ENCODE results near the gene STARD10. TPM values are rescaled to one million over a fixed set of nuclear protein-coding genes. Genes with fewer than 3 reads are reported as not detected.

Gene STARD10
- total RNA-seq, 2 donors from 2014 or later = 122 to 209 TPM

GRCh38 chr11:72719144-72719543, 74.7 kb downstream of the STARD10 start:
- intact Hi-C loops (cut with DNase I) = no loop called here
- Histone ChIP-seq H3K4me3 (no peak overlapping the region), H3K9me3 (no peaks in the 10 kb centered on the region), H3K4me1 (peaks cover 70% of the 10 kb centered on the region), H3K27ac (peak overlapping the region in 3 of 4 donors; percentile 11 to 95 (median 54)), H3K27me3 (no peaks in the 10 kb centered on the region), H3K36me3 (replicated peaks in 1 of 2; ENCODE audit: insufficient read depth in 1 of 2, low read depth in 2 of 2) (no peaks in the 10 kb centered on the region)
- TF ChIP-seq POLR2A (IDR thresholded peaks at IDR 0.05) = no peak
- no peak for TF ChIP-seq CTCF (IDR thresholded peaks at IDR 0.05)
- ATAC-seq = no peak
- peak in 3 of 4 donors; percentile 52 to 61 (median 60) for DNase-seq
- 0 to 6% methylated on average over 1 to 2 of the region's 2 CpGs for WGBS, 2 donors

GRCh38 chr11:72718101-72718501, 75.7 kb downstream of the STARD10 start:
- Histone ChIP-seq H3K27ac (no peak overlapping the region), H3K4me3 (no peak overlapping the region), H3K9me3 (no peaks in the 10 kb centered on the region), H3K4me1 (peaks cover 69% of the 10 kb centered on the region), H3K36me3 (replicated peaks in 1 of 2; ENCODE audit: insufficient read depth in 1 of 2, low read depth in 2 of 2) (no peaks in the 10 kb centered on the region), H3K27me3 (no peaks in the 10 kb centered on the region)
- no peak for TF ChIP-seq CTCF (IDR thresholded peaks at IDR 0.05)
- no peak for TF ChIP-seq POLR2A (IDR thresholded peaks at IDR 0.05)
- intact Hi-C loops (cut with DNase I) = no loop called here
- ATAC-seq (no peak), DNase-seq (peak in 1 of 4 donors; percentile 32)
- WGBS, 2 donors = 77 to 84% methylated on average over 6 to 9 of the region's 9 CpGs

GRCh38 chr11:72716788-72717435, 76.9 kb downstream of the STARD10 start:
- H3K36me3 ChIP-seq (replicated peaks in 1 of 2; ENCODE audit: insufficient read depth in 1 of 2, low read depth in 2 of 2) = no peaks in the 10 kb centered on the region

GRCh38 chr11:72716290-72716689, 77.6 kb downstream of the STARD10 start:
- intact Hi-C loops (cut with DNase I) = no loop called here
- peaks cover 60% of the 10 kb centered on the region for H3K4me1 ChIP-seq
- TF ChIP-seq POLR2A (IDR thresholded peaks at IDR 0.05) (no peak), CTCF (IDR thresholded peaks at IDR 0.05) (no peak)
- H3K4me3 ChIP-seq = no peak overlapping the region
- ATAC-seq = no peak
- DNase-seq = peak in 1 of 4 donors; percentile 44
- no peaks in the 10 kb centered on the region for H3K27me3 ChIP-seq
- H3K36me3 ChIP-seq (replicated peaks in 1 of 2; ENCODE audit: insufficient read depth in 1 of 2, low read depth in 2 of 2) = peaks cover 0 to under 1% of the 10 kb centered on the region in 2 donors
- no peak overlapping the region for H3K27ac ChIP-seq
- 36 to 47% methylated on average over 5 to 7 of the region's 7 CpGs for WGBS, 2 donors
- no peaks in the 10 kb centered on the region for H3K9me3 ChIP-seq

More at GRCh38 chr11:72716788-72717435, 76.9 kb downstream of the STARD10 start:
- H3K9me3 ChIP-seq = no peaks in the 10 kb centered on the region
- peaks cover 65% of the 10 kb centered on the region for H3K4me1 ChIP-seq
- no peak for ATAC-seq
- TF ChIP-seq POLR2A (IDR thresholded peaks at IDR 0.05) (no peak), CTCF (IDR thresholded peaks at IDR 0.05) (no peak)
- 73 to 87% methylated on average over 7 to 14 of the region's 14 CpGs for WGBS, 2 donors
- H3K4me3 ChIP-seq = no peak overlapping the region
- H3K27ac ChIP-seq = no peak overlapping the region
- H3K27me3 ChIP-seq = no peaks in the 10 kb centered on the region
- intact Hi-C loops (cut with DNase I) = no loop called here
- DNase-seq = no peak

GRCh38 chr11:72712841-72713240, 81.0 kb downstream of the STARD10 start:
- DNase-seq (no peak), ATAC-seq (no peak)

More at GRCh38 chr11:72712841-72713240, 81.0 kb downstream of the STARD10 start:
- TF ChIP-seq POLR2A (IDR thresholded peaks at IDR 0.05) (no peak), CTCF (IDR thresholded peaks at IDR 0.05) (no peak)
- intact Hi-C loops (cut with DNase I) = no loop called here
- no peak overlapping the region for H3K4me3 ChIP-seq
- peaks cover 0 to 15% of the 10 kb centered on the region in 2 donors for H3K36me3 ChIP-seq (replicated peaks in 1 of 2; ENCODE audit: insufficient read depth in 1 of 2, low read depth in 2 of 2)
- H3K4me1 ChIP-seq = peaks cover 25% of the 10 kb centered on the region
- 83 to 87% methylated on average over 8 to 10 of the region's 10 CpGs for WGBS, 2 donors
- H3K9me3 ChIP-seq = no peaks in the 10 kb centered on the region
- H3K27me3 ChIP-seq = no peaks in the 10 kb centered on the region
- H3K27ac ChIP-seq = no peak overlapping the region
